Caco-2 (cell line): ENCODE results near the gene FTCD. TPM values are rescaled to one million over a fixed set of nuclear protein-coding genes. Genes with fewer than 3 reads are reported as not detected.
A peak's percentile ranks its signal among the peaks of the same experiment; 100 is the strongest.
"Not testable (repeated sequence)": the region's sequence is repeated elsewhere in the genome, so short reads cannot be mapped to it uniquely, and the experiment has no call there.

Source experiments
- BruUV-seq: library from RNA; stranded (reverse); fragments of 400-500 nt; replicated peaks from 2 replicates; lab custom pipeline; 2021; lab: Mats Ljungman, UMichigan
- CTCF ChIA-PET: fragments of 300-600 bp; sonication (Branson Sonifier 250); formaldehyde crosslinking; loops from one replicate; lab custom pipeline; 2022; ENCODE audit warnings: antibody characterized with exemption; lab: Charles Lee
- POLR2A ChIA-PET: fragments of 300-600 bp; sonication (Branson Sonifier 250); formaldehyde crosslinking; loops from one replicate; lab custom pipeline; 2022; ENCODE audit warnings: antibody characterized with exemption; lab: Charles Lee
- DNase-seq, 2 experiments: peaks; one replicate each; pipeline versions ENCODE4 v3.0.0 to v3.0.0-alpha.2; 2020 to 2022
- H3K27me3 ChIP-seq: replicated peaks from 2 replicates; pipeline ENCODE4 v1.6.0; 2011; ENCODE audit warnings: low read length; ENCODE audit not compliant: control insufficient read depth, insufficient read depth
- H3K36me3 ChIP-seq: 2 replicates; pipeline ENCODE4 v1.5.1; 2011; ENCODE audit warnings: low read length; ENCODE audit not compliant: control insufficient read depth, insufficient read depth
- H3K4me1 ChIP-seq: fragments of 250-450 bp; sonication (Bioruptor Pico); 2 replicates; pipeline ENCODE4 v1.5.1; 2020; ENCODE audit warnings: mild to moderate bottlenecking
- H3K4me3 ChIP-seq: 2 replicates; pipeline ENCODE4 v1.5.1; 2011; ENCODE audit warnings: low read depth, mild to moderate bottlenecking, control low read depth, low read length
- H3K9me3 ChIP-seq: fragments of 250-450 bp; sonication (Bioruptor Pico); 2 replicates; pipeline ENCODE4 v1.5.1; 2020; ENCODE audit warnings: mild to moderate bottlenecking, moderate library complexity
- H3K27ac Mint-ChIP-seq: one replicate; pipeline ENCODE4 v1.8.0; 2022; ENCODE audit warnings: mixed read lengths; ENCODE audit not compliant: unreplicated experiment
- H3K27me3 Mint-ChIP-seq: one replicate; pipeline ENCODE4 v1.8.0; 2022; ENCODE audit warnings: mixed read lengths; ENCODE audit not compliant: insufficient read depth, unreplicated experiment
- H3K36me3 Mint-ChIP-seq: one replicate; pipeline ENCODE4 v1.8.0; 2022; ENCODE audit warnings: mild to moderate bottlenecking, mixed read lengths; ENCODE audit not compliant: insufficient read depth, unreplicated experiment
- H3K4me1 Mint-ChIP-seq: one replicate; pipeline ENCODE4 v1.8.0; 2022; ENCODE audit warnings: low read depth, mixed read lengths; ENCODE audit not compliant: unreplicated experiment
- H3K4me3 Mint-ChIP-seq: one replicate; pipeline ENCODE4 v1.8.0; 2022; ENCODE audit warnings: mild to moderate bottlenecking, moderate library complexity, mixed read lengths; ENCODE audit not compliant: unreplicated experiment
- H3K9me3 Mint-ChIP-seq: one replicate; pipeline ENCODE4 v1.8.0; 2022; ENCODE audit warnings: mixed read lengths; ENCODE audit not compliant: unreplicated experiment
- CTCF ChIP-seq, 2 experiments: fragments of 200-600 bp in 1 of 2; IDR thresholded peaks; 1 replicate in 1 of 2; 2 replicates in 1 of 2; pipeline versions ENCODE4 v1.5.1 to v1.8.0; 2011 to 2022; ENCODE audit warnings: antibody characterized with exemption in 1 of 2, control low read depth in 1 of 2, inconsistent platforms in 1 of 2, low read depth in 1 of 2, low read length in 1 of 2, mild to moderate bottlenecking in 1 of 2, moderate library complexity in 1 of 2; ENCODE audit not compliant: insufficient read depth in 1 of 2, severe bottlenecking in 1 of 2, unreplicated experiment in 1 of 2
- intact Hi-C: fragments of 100-400 bp; cut with micrococcal nuclease; formaldehyde crosslinking; loops from one replicate; pipeline ENCODE4 v1.10.0; 2022; ENCODE audit not compliant: unreplicated experiment
- total RNA-seq: library from RNA; stranded (reverse); gene quantifications from 2 replicates; pipeline ENCODE4 v1.2.3, GENCODE V29; 2022

FTCD gene
- total RNA-seq, 1 experiment from 2014 or later, result 3.5 TPM

DNA sequence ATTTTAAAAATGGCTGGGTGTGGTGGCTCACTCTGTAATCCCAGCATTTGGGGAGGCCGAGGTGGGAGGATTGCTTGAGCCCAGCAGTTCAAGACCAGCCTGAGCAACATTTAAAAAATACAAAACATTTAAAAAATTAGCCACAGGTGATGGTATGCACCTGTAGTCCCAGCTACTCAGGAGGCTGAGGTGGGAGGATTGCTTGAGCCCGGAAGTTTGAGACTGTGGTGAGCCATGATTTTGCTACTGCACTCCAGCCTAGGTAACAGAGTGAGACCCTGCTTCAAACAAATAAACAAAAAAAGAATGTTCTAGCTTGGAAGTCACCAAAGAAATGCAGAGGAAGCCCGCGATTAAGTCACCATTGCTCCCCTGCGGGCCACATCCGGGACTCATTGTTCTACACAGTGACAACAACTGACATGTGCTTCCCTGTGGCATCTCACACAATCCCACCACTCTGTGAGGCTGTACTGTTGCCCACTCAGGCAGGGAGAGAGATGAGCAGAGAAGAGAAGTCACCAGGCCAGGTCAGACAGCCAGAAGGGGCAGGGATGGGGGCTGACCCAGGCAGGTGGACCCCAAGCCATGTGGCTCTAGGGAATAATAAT lies 47.3 kb upstream of the FTCD start:
- Histone ChIP-seq H3K4me1 (no peaks in the 10 kb centered on the region), H3K27me3 (no peaks in the 10 kb centered on the region), H3K4me3 (no peak overlapping the region), H3K36me3 (peaks cover 2% of the 10 kb centered on the region), H3K9me3 (no peaks in the 10 kb centered on the region)
- Mint-ChIP-seq H3K4me3 (no peak overlapping the region), H3K27me3 (no peaks in the 10 kb centered on the region), H3K4me1 (no peaks in the 10 kb centered on the region), H3K27ac (no peak overlapping the region), H3K36me3 (peaks cover 57% of the 10 kb centered on the region), H3K9me3 (no peaks in the 10 kb centered on the region)
- no peak for TF ChIP-seq CTCF (IDR thresholded peaks at IDR 0.05; ENCODE audit: insufficient read depth in 1 of 2, low read depth in 1 of 2, low read length in 1 of 2, severe bottlenecking in 1 of 2, unreplicated experiment in 1 of 2)
- no TSS peak for BruUV-seq
- ChIA-PET POLR2A (no interaction called here), CTCF (no interaction called here)
- DNase-seq, result no peak
- intact Hi-C loops, result no loop called here

- intact Hi-C loops, H3K36me3 ChIP-seq, POLR2A ChIA-PET, H3K9me3 ChIP-seq, CTCF ChIA-PET, H3K9me3 Mint-ChIP-seq, H3K4me3 ChIP-seq, H3K27ac Mint-ChIP-seq, H3K4me3 Mint-ChIP-seq, H3K27me3 Mint-ChIP-seq, H3K4me1 ChIP-seq, BruUV-seq, H3K27me3 ChIP-seq, H3K4me1 Mint-ChIP-seq: not testable (repeated sequence)
- peaks cover 67% of the 10 kb centered on the region for H3K36me3 Mint-ChIP-seq
- DNase-seq, result peak in 1 of 2 experiments; percentile 6
These were observed 45.8 kb upstream of the FTCD start for GRCh38 chr21:46200877-46201803.

- POLR2A ChIA-PET, result no interaction called here
- BruUV-seq, result no TSS peak
These were observed 44.3 kb upstream of the FTCD start for GRCh38 chr21:46199436-46200373.

More at GRCh38 chr21:46199436-46200373, 44.3 kb upstream of the FTCD start:
- Mint-ChIP-seq H3K9me3 (no peaks in the 10 kb centered on the region), H3K4me3 (no peak overlapping the region), H3K27me3 (no peaks in the 10 kb centered on the region), H3K27ac (no peak overlapping the region), H3K36me3 (peaks cover 70% of the 10 kb centered on the region), H3K4me1 (no peaks in the 10 kb centered on the region)
- TF ChIP-seq CTCF (IDR thresholded peaks at IDR 0.05; ENCODE audit: insufficient read depth in 1 of 2, low read depth in 1 of 2, low read length in 1 of 2, severe bottlenecking in 1 of 2, unreplicated experiment in 1 of 2), result no peak
- no peak overlapping the region for H3K4me3 ChIP-seq
- CTCF ChIA-PET, result interaction anchor here (1.0 kb wide), 1 partner anchor 56 kb away, joined by 5 read pairs; no protein-coding TSS in a partner anchor
- no peaks in the 10 kb centered on the region for H3K9me3 ChIP-seq
- intact Hi-C loops, result no loop called here
- H3K4me1 ChIP-seq, result no peaks in the 10 kb centered on the region
- no peaks in the 10 kb centered on the region for H3K27me3 ChIP-seq
- H3K36me3 ChIP-seq, result peaks cover 2% of the 10 kb centered on the region
- DNase-seq, result no peak
